GM18499 (cell line): ENCODE measurements around the gene MAST4.

Source experiments
- ATAC-seq: cut with Tn5 transposase; IDR thresholded peaks from one replicate; pipeline ENCODE4 v1.9.1; 2021; ENCODE audit warnings: moderate number of reproducible peaks; ENCODE audit not compliant: insufficient read depth, unreplicated experiment

The MAST4 gene

DNA sequence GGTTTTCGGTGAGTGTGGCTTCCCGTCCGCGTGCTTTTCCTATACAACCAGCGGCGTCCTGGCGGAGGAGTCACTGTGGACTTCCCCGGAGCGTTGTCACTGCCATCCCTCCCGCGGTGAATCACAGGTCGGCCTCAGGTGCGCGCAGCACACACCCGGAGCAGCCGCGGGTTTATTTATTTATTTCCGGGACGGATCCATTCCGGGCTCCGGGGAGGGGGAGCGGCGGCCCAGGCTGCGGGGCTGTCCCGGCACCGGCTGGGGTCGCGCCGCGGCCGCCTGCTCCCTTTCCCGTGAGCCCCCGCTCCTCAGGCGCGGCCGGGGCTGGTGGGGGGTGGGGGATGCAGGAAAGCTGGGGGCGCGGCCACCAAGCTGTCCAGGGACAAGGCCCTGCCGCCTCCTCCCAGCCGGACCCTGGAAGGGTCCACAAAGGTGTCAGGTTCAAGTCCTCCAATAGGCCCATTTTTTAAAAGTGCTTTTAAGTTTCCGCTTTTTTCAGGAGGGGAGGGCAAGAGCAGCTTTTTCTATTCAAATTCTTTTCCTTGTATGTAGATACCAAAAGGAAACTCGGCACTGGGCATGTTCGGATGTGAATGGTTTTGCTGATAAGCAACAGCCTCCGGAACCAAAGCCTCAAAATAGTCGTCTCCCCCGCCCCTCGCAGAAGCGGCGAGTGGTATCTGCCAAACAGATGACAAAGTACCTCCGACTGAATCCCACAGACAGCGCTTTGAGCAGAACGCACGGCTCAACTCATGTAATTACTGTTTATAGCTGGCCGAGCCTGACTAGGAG is 407.9 kb downstream of the MAST4 start:
- peak; percentile 47 for ATAC-seq

DNA sequence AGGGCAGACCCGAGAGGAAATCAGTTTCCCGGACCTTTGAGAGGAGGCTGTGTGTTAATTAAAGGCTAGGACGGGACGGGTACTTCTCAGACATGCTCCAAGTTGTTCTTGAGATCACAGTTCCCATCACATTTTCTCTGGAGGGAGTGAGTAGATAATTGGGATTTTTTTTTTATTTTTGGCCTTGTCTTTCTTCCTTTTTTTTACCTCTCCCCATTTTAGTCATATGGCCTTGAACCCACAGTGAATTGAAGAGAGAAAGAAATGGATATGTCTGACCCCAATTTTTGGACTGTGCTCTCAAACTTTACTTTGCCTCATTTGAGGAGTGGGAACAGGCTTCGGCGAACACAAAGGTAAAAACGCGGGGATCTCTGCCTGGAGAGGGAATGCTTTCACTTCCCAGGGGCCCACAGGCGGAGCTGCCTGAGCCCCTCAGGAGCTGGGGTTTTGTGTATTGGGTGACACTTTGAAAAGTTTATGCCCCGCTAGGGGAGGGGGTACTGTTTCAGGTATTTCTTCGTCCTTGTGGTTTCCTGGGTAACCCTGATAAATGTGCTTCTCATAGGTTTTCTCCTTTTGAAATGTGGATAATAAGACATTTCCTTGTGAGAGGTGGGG is 408.6 kb downstream of the MAST4 start:
- ATAC-seq: no peak

DNA sequence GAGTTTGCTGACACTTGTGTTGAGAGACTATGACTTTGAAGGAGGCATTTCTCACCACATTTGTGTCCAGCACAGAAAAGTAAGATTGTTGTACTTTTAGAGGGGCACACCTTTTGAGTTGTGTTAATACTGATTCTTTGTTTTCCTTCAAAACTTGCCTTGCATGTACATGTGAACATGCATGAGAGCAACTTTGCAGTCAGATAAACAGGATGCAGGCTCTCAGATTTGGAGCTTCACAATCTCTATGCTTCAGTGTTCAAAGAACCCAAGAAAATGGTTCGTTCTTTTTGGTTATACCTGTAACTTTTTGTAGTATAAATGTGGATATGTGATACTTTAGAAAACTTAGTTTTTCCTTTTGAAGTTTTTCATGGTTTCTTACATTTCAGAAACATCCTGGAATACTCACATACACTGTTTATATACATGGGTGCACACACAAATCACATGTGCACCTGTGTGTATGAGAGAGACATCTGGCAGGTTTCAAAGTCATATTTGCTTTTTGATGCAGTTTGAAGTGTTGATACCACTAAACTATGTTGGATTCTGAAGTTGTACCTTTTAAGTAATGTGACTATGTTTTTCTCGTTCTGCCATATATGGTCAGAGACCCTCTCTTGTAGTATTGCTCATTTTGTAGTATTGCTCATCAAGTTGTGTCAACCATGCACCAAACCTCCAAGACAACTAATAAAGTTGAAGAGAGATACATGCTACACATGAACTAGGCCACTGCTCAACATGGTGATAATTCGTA is 409.7 kb downstream of the MAST4 start:
- no peak for ATAC-seq

GRCh38 chr5:67006500-67006848 is 410.3 kb downstream of the MAST4 start:
- no peak for ATAC-seq

DNA sequence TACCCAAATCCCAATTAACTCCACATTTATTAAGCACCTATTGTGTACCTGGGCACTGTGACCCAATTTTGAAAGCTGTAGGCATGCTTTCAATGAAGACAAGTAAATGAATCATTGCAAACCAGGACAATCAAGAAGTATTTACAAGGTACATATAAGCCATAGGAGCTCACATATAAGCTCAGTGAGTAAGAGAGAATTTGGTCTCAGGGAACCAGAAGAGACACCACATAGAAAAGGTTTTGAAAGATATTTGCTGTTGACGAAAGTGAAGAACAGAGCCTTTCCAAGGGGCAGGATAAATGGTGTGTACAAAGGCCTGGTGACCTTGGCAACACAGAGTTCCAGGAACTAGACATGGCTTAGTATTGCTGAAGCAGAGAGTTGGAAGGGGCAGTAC is 412.8 kb downstream of the MAST4 start:
- no peak for ATAC-seq

DNA sequence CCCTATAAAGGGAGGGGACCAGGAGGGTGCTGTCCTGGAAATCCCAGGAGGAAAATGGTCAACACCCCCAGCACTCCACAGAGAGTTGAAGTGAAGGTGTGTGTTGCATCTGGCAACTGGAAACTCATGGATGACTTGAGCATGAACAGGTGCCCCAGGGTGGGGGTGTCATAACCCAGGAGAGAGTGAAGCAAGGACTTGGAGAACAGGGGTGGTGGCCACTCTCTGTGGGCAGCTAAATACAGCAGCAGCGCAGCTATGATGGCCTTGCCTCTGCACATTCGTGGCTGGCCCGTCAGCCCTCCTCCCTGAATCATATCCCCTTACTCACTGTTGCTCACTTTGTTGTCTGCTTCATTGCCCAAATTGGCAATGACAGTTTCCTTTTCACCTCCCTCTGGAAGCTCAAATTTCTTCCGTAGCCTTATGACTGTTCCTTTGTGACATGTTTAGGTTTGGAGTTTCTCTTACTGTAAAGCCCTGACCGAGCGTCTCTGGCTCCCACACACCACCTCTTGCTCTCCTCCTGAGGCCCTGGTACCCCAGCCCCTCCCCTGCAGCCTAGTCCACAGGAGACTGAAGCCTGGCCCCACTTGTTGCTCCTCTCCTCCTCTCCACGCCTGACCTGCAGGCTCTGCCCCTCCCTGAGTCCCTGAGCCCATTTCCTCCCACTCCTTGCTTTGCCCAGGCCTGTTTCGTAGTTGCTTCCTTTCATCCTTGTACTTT is 414.7 kb downstream of the MAST4 start:
- no peak for ATAC-seq

DNA sequence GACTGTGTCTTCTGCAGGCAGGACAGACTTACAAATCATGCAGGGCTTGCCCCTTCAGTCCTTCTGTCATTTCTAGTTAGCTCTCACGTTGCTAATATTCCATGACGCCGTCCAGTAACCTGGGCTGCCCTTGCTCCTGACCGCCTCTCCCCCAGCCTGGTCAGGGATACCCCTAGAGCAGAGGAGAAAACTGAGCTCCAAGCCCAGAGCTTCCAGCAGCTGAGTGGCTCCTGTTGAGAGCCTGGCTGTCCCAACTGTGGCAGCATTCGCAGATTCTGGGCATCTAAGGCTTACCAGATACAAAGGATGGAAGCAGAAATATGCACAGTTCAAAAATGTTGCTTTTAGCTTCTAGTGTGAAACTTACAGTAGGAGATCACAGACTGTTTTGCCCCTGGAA is 415.2 kb downstream of the MAST4 start:
- ATAC-seq: no peak

DNA sequence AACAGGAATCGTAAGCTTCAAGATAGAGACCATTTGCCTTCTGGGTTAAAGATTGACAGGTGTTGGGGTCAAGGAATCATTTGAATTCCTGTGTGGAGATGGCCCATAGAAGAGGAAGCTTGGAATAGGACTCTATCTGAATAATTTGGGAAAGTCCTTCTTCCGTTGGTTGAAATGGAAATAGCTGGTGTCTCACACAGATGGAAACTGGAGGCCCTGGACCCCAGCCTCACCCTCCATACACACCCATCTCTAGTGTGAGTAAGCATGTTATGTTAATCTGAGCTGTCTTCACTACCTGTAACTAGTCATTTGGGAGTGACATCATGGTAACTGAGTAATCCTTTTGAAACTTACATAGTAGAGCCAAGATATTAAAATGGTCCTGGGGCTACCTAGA is 416.0 kb downstream of the MAST4 start:
- ATAC-seq: no peak

DNA sequence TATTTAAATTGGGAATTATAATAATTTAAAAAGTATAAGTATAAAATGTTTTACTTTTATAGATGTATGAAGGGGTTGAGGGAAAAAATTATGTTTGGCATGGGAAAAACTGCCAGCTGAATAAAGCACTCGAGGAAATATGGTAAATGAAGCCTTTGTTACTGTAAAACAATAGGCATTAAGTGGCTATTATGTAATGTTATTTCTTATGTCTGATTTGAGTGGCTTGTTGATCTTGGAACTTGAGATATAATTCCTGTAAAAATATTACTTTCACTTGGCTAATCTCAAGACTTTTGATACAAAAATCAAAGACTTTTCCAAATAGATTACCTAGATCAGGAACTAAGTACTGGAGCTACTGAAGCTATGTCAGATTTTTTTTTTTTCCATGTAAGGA is 417.5 kb downstream of the MAST4 start:
- ATAC-seq: no peak

DNA sequence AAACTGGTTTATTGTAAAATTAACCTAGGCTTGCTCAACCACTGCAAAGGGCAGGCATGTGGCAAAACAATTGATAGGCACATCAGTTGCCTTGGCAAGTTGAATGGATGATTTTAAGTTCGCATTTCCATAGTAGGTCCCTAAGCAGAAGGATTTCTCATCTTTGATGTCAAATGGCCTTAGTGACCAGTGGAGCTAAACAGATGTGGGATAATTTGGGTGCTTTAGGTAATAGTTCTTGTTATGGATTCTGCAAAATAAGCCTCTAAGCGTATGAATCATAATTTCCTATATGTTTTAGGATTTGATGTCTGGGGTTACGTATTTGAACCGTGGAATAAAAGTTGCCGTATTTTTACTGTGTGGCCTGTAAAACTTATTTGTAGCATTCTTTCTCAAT is 418.0 kb downstream of the MAST4 start:
- no peak for ATAC-seq

- ATAC-seq: no peak
Measured at GRCh38 chr5:67014957-67015400, 418.8 kb downstream of the MAST4 start.

- no peak for ATAC-seq
Measured at GRCh38 chr5:67015541-67016191, 419.5 kb downstream of the MAST4 start.

DNA sequence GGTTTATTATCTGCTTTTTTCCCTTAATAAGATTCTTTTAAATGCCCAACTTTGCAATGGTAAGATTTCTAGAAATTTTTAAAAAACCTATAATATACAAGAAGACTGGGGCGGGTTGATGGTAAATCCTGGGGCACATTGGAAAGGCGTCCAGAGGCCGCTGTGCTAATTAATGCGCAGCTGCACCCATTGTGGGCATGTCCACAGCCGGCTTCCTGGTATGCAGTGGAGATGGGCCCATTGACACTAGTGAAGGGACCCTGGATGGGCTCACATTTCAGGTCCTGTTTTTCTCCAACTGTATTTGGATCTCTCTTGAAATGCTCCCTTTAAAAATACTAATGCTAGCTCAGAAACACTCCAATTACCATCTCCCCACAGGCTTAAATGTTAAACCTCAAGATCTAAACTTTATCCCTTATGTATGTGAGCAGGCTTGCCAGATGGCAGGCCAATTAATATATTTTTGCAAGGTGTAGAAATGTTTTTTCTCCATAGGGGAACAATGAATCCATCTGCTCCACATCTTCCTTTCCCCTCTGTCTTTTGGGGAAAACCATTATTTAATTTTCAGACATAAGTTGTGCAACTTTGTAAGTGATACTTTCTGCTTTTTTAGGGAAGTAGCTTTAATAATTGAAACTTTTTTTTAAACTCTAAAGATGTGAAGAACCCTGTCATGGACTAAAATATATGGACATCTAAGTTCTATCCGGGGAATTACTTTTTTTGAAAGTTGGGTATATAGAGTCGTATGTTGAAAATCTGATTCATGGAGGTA is 423.1 kb downstream of the MAST4 start:
- ATAC-seq: no peak

DNA sequence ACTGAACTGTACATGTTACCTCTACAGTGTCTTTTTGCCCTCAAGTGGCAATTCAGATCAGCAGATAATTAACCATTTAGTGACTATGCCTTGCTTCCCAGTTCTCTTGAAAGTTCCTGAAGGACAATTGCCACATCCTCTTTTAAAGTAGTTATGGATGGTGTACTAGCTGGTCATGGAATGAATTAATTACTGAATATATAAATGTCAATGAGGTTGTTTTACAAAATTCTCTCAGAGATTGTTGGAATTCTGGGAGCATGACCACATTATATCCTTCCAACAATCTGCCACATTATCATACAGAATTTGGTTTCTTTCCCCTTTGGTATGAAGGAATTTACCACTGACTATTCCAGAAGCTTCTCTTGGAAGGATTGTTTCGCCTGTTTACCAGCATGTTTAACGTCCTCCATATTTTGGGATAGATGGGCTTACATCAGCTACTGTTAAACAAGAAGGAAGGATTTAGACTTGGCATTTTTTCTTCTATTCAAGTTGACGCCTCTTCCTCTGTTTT is 424.0 kb downstream of the MAST4 start:
- no peak for ATAC-seq

DNA sequence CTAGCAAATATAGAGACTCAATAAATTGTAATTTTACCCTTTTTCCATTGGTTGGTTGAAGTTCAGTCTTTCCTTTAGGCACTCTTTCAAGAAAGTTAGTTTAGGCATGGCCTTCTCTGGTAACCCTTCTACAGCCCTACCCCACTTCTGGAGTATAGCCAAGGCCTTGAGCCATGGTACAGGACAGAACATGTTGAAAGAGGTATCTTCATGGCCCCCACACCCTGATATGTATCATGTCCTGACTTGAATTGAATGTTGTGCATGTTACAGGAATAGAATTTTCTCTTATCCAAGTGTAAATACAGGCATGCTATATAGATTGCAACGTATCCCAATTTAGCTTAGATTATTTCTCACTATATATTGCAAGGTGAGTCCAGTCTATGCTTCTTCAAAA is 424.8 kb downstream of the MAST4 start:
- ATAC-seq: no peak

DNA sequence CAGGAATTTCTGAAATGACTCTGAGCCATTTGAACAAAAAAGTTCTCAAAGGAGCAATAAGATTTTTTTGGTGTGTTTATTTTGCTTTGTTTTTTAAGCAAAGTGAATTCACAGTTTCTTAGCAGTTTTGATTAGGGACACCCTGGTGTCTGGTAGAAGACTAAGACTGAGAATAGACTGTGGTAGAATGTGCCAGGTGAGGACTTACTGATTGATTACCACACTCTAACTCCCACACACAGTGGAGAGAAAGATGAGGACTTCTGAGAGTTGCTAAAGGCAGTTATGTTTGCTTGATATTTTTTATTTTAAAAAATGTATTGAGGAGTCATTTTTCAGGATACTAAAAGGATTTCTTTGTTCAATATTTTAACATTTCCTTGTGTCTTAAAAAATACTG is 425.3 kb downstream of the MAST4 start:
- ATAC-seq: peak; percentile 83

DNA sequence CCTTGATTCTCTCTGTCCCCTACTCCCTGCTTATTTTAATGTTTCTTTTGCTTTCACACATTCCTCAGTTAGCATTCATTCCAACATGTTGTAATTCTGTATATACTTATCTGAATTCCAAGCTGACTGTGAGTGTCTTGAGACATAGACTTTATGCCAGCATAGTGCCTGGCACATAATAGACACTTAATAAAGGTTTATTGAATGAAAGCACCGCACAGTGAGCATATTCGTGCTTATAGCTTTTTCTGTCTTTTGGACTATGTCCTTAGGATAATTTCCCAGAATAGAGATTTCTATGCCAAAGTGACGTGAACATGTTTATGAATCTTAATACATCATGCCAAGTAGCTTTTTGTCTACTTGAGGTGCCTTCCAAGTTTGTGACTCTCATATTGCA is 425.8 kb downstream of the MAST4 start:
- ATAC-seq: no peak

DNA sequence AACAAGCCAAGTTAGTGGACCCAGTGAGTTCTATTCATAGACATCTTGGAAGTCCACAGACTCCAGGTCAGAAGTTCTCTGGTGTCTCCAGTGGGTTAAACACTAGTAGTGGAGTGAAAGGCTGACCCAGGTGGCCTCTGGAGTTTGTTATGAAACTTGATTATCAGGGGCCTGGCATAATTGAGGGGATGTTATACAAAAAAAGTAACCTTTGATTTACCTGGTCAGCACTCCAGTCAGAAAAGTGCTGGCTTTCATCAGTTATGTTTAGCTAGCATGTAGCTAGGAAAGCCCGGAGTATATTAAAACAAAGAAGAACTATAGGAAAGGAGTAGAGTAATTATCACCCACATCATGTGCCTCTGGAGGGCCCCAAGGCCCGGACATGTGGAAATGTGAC is 429.3 kb downstream of the MAST4 start:
- ATAC-seq: no peak

- no peak for ATAC-seq
Measured at GRCh38 chr5:67026278-67026677, 430.1 kb downstream of the MAST4 start.
